NCI-H748 (cell line): ENCODE data around the gene COL27A1.

Experiments
- DNase-seq: peaks from one replicate; lab custom pipeline; 2025; ENCODE audit not compliant: unreplicated experiment; lab: John Stamatoyannopoulos, UW

COL27A1 gene

GRCh38 chr9:114221706-114222465 lies 66.5 kb downstream of the COL27A1 start:
- no peak for DNase-seq

- DNase-seq: no peak
Observed at GRCh38 chr9:114223564-114224246, 68.4 kb downstream of the COL27A1 start.

- peak; percentile 52 for DNase-seq
Observed at GRCh38 chr9:114224247-114224610, 68.9 kb downstream of the COL27A1 start.

- no peak for DNase-seq
Observed at GRCh38 chr9:114225561-114226212, 70.3 kb downstream of the COL27A1 start.

- no peak for DNase-seq
Observed at GRCh38 chr9:114226246-114227055, 71.1 kb downstream of the COL27A1 start.

- no peak for DNase-seq
Observed at GRCh38 chr9:114227288-114228015, 72.1 kb downstream of the COL27A1 start.

- no peak for DNase-seq
Observed at GRCh38 chr9:114228016-114228808, 72.9 kb downstream of the COL27A1 start.

- no peak for DNase-seq
Observed at GRCh38 chr9:114229295-114229694, 74.0 kb downstream of the COL27A1 start.

GRCh38 chr9:114230068-114230467 lies 74.7 kb downstream of the COL27A1 start:
- no peak for DNase-seq

GRCh38 chr9:114231273-114231672 lies 75.9 kb downstream of the COL27A1 start:
- DNase-seq: no peak

GRCh38 chr9:114231719-114232449 lies 76.5 kb downstream of the COL27A1 start:
- DNase-seq: no peak

GRCh38 chr9:114233491-114234185 lies 78.3 kb downstream of the COL27A1 start:
- no peak for DNase-seq

- DNase-seq: no peak
Observed at GRCh38 chr9:114235033-114235661, 79.8 kb downstream of the COL27A1 start.

- DNase-seq: no peak
Observed at GRCh38 chr9:114236391-114237138, 81.2 kb downstream of the COL27A1 start.

GRCh38 chr9:114237247-114237646 lies 81.9 kb downstream of the COL27A1 start:
- DNase-seq: no peak

- no peak for DNase-seq
Observed at GRCh38 chr9:114237781-114238180, 82.4 kb downstream of the COL27A1 start.

GRCh38 chr9:114238472-114238871 lies 83.1 kb downstream of the COL27A1 start:
- no peak for DNase-seq
